A204.1 (cell line): ENCODE measurements around the gene TMEM17.

ENCODE experiments used
- FAIRE-seq: peaks from 2 replicates; lab custom pipeline; 2012; peaks lifted over from hg19 to GRCh38; lab: Jason Lieb, UNC

The TMEM17 gene

DNA sequence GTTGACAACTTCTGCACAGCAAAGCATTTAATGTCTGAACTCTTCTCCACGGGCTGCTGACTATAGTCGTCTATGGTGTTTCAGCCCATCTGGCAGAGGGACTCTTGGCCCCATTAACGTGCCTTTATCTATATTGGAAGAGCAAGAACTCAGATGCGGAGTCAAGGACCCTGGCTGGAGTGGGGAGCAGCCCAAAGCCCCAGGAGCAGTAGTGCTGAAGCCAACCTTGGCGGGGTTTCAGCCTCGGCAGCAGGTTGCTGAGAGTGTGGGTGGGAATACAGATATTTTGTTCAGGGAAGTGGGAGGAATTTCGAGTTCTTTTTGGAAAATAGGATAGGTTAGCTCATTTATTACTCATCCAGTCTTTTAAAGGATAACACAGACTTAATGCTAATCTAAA, 34.2 kb downstream of the TMEM17 start:
- no peak for FAIRE-seq

DNA sequence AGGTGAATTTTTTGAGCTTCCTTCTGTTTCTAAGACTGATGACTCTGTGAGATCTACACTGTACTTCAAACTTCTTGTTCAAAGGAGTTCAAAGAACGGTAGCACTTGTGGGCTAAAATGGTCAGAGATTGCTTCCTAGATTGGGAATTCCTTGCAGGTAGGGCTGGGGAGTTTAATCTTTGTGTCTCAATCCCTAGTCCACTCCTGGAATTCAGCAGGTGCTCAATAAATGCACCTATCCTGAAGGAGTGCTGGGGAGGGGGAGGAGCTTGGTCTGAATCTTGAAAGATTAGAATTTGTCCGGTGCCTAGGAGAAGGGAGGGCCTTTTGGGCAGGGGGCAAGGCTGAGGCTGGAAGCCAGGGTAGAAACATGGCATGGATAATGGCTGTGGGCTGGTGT, 34.6 kb downstream of the TMEM17 start:
- no peak for FAIRE-seq

DNA sequence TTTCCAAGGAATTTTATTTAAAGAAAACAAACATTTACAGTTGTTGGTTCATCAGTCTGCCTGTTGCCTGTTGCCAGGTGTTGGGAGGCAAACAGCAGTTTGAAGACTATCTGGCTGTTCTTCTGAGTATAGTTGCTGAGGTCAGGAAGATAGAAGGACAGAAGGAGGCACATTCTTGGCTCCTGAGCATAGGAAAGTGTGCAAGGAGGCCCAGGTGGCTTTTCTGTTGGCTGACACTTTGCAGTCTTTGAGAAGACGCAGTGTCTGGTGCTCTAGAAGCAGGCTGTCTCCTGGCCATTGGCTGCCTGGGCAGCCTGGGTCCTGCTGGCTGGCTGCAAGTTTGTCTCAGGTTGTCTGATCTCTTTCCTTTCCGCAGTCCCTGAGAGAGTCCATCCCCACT, 36.4 kb downstream of the TMEM17 start:
- FAIRE-seq: no peak

DNA sequence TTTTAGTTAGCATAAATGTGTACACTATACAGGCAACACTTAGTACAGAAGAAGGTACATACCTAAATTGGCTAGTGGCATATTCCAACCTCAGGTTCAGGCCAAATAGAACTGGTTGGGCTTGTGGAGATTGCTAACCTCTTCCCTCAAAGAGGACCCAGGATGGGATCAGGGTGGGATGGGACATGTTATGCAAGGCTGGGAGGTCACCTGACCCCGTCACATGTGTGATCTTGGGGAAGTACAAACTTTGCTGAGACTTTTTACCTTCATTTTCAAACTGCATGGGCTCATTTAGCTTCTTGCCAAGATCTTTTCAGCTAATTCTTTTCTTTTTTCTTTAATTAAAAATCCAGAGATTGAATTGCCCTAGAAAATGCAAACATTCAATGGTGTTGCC, 36.9 kb downstream of the TMEM17 start:
- no peak for FAIRE-seq

DNA sequence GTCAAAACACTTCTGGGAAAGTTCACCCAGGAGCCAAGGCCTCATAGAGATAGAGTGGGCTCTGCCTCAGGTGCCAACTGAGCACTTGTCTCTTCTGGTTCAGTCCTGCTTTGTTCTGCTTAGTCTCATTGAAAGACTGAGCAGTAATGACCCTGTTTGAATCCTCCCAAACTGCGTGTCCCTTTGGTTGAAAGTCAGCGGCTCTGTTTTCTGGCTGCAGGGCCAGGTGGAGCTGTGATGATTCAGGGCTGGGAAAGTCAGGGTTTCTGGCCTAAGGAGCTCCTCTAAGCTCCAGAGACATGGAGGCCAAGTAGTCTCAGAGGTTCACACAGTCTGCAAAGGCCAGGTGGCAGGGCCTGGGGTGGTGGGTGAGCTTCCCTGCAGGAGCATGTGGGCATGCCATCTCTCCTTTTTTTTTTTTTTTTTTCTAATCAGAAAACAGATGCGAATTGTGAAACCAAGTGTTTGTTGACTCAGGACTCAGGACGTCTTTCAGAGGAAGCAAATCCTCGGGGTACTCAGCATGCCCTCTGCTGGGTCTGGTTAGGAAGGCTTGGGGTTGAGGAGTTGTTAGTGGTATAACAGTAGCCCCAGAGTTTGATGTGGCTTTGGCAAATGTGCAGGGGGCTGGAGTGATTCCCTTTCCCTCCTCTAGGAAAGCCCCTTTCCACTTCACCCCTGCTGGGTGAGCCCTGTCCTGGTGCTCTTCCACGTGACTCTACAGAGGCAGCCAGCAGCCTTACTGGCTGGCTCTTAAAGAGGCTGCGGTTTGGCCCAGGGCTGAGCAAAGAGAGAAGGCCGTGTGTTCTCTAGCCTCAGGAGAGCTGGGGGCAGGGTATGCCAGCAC, 38.3 kb downstream of the TMEM17 start:
- no peak for FAIRE-seq

DNA sequence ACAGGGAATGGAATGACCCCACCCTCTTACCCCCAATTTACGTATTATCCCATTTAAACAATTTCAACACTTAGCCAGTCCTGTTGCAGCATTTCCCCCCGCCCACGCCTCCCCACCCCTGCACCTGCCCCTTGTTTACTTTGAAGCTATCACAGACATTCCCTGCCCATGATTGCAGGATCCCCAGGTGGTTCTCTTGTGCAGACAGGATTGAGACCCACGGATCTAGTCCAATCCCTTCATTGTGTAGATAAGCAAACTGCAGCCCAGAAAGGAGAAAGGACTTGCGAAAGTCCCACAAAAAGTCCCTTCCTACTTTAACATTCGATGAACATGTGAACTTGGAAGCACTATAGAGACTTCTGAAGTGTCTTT, 38.9 kb downstream of the TMEM17 start:
- FAIRE-seq: no peak

DNA sequence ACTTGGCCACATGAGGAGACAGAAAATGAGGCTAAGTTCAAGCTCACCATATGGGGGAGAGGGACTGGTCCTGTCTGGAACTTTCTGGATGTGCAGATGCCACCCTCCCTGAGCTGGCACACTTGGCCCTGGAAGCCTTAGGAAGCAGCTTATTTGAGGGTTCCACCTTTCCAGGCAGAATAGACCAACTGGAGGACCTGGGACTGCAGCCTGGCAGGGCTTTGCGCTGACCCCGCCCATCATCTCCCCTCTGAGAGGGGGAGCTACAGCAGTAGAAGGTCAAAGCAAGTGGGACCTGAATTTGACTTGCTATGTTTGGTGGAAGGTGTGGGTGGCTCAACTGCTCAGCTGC, 39.5 kb downstream of the TMEM17 start:
- no peak for FAIRE-seq

DNA sequence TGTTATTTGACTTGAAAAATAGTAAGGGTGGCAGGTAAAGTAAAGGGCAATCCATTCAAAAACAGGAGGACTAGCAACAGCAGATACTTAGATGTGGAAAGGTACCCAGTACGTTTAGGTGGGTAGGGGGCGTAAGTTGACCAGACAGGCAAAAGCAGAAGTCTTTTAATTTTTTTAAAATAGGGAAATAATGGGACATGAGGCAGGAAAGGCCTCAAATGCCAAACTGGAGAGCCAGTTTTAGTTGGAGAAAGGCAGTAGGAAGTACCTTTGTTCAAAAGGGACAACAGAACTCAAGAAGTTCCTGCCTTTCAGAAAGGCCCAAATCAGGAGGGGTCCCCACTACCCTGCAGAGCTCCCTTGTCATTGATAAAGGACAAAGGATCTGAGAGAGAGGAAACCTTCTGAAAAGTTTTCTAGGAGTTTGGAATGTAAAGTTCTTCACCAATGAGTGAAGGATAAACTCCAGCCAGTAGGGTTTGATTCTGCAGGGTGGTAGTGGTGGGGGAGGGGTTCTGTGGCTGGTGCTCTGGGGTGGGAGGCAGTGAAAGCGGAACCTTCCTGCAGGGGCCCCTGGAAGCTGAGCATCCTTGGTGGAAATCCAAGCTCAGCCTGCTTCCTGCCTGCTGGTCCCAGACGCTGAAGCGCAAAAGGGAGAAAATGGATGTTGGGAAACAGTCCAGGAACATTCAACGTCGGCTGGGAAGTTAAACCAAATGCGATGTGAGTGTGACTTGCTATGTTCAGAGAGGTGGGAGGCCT, 40.1 kb downstream of the TMEM17 start:
- no peak for FAIRE-seq

DNA sequence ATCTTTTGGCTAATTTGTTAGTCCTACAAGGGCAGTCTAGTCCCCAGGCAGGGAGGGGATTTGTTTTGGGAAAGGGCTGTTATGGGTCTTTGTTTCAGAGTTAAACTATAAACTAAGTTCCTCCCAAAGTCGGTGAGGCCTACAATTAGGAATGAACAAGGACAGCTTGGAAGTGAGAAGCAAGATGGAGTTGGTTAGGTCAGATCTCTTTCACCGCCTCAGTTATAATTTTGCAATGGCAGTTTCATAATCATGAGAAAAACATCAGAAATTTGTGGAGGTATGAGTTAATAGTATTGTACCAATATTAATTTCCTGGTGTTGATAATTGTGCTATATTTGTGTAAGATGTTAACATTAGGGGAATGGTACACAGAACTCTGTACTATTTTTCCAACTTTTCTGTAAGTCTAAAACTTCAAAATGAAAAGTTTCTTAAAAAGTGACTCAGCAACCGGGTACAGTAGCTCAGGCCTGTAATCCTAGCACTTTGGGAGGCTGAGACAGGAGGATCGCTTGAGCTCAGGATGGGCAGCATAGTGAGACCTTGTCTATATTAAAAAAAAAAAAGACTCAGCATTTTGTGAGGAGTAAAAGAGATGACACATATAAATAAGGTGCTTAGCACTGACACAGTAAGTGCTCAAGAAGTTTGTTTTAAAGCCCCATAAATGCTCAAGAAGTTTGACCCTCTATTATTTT, 40.8 kb downstream of the TMEM17 start:
- FAIRE-seq: no peak

DNA sequence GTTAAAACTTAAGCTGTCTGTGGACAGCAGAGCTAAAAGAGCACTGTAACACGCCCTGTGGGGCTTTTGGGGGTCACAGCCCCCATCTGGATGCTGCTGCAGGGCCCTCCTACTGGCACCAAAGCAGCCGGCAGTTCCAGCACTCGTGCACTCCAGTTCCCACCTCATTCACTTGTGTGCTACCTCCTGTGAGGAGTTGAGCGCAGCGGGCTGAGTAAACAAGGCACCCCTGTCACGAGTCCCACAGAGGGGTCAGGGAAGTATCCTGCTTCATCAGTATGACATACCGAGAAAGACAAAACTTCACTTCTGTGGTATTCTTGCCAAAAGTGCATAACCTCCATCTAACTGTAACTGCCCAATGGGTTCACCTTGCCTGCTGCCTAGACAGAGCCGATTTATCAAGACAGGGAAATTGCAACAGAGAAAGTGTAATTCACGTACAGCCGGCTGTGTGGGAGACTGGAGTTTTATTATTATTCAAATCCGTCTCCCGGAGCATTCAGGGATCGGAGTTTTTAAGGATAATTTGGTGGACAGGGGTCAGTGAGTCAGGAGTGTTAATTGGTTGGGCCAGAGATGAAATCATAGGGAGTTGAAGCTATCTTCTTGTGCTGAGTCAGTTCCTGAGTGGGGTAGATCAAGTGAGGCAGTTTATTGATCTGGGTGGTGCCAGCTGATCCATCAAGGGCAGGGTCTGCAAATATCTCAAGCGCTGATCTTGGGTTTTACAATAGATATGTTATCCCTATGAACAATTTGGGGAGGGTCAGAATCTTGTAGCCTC, 41.6 kb downstream of the TMEM17 start:
- FAIRE-seq: no peak

DNA sequence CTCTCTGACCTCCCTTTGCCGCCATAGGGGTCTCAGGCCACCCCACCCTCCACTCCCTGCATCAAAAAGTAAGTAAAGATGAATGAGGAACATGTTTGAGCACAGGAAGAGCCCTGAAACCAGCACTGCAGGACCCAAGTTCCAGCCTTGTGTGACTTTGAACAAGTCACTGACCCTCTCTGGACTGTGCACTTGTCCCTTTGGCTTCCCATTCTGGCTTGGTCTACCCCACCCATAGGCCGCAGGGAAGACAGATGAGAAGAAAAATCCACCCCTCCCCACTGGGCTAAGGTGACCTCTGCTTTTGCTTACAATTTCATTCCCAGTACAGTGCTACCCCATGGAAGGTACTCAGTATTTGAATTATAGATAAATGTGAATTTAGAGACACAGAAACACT, 43.8 kb downstream of the TMEM17 start:
- no peak for FAIRE-seq

DNA sequence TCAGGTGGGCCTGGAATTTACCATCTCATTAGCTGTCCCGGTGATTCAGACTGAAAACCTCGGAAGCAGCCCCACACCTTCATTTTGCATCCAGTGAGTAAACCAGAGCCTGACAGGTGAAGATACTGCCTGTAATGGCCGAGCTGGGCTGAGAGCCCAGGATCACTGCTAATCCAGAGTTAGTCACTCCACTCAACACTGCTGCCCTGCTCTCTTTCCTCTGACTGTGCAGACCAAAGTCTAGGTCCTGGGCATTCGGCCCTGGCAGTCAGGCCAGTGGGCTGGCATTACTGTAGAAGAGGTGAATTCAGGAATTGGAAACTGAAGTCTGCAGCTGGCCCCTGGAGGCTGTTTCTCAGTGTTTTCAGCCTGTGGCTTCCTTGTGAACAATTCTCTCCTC, 44.3 kb downstream of the TMEM17 start:
- FAIRE-seq: no peak

DNA sequence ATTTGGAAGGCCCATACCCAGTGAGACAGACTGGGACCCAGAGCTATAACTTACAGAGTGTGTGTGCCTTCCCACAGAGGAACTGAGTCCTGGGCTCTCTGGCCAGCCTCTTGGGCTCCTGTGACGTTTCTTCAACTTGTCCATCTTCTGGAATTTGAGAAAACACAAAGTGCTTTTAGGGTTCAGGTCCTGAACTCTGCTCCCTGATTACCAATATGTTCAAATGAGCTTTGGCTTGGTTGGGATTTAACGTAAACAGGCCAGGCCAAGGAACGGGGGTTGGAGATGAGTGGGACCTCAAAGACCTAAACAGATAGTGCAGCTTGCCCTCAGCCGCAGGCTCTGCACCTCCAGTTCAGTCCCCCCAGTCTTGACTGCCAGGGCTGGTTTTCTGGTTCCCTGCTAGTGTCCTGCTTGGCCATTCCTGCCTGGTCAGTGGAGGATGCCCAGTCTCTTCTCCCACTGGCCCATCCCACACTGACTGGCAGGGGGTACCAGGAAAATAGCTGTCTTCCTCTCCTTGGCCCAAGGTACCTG, 44.9 kb downstream of the TMEM17 start:
- no peak for FAIRE-seq

DNA sequence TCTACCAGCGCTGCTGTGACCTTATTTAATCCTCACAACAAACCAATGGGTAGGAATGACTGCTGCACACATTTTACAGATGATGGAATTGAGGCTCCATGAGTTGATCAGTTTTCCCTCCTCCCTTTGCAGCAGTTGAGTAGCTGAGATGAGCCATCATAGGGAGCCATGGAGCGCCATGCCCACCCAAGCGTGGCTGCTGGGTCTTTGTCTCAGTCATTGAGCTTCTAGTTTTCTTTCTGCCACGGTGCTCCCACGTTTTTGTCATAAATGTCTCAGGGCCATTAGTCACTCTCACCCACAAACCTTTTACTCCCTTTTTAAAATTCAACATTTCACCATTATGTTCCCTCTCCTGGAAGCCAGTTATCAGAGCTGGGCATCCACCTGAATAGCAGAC, 45.8 kb downstream of the TMEM17 start:
- no peak for FAIRE-seq

DNA sequence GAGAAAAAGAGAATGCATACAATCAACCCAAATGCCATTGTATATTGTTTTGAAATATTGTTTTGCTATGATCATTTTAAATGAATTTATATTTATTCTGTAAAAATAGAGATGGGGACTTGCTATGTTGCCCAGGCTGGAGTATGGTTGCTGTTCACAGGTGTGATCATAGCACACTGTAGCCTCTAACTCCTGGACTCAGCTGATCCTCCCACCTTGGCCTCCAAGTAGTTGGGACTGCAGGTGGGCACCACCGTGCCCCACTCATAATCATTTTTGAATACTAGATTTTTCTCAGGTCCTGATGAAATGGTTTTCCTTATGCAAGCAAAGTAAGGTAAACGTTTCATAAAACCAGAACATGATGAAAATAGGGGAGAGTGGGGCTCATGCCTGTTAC, 46.3 kb downstream of the TMEM17 start:
- FAIRE-seq: no peak

DNA sequence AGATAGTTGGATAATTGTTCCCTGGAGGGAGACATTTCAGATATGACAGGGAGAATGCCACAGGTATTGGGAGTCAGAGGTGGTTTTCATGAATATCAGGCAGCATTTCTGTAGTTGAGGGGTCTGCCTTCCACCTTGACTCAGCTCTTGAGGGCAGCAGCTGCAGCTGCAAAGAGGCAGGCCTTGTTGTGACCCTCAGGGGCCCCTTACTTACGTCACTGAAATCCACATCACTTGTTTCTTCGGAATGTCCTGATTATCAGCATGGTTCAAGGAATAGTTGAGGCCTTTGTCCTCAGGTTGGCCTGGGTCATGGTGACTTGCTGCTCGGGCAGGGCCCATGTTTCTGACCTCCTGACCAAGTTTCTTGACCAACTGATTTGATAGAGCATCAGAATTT, 46.9 kb downstream of the TMEM17 start:
- FAIRE-seq: no peak

DNA sequence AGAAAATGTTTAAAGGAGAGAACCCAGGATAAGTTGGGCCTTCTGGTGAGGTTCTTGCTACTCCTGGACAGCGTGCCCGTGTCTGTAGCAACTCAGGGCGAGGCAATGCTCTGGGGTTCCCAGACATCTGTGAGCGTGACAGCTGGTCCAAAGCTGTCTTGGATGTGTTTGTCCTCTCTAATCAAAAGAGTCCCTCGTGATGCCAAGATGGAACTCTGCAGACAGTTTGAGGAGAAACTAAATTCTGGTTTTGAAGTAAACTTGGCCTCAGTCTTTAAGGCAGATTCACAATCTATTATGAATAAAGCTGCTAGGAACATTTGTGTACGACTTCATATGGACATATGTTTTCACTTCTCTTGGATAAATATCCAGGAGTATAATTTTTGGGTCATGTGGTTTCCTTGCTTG, 47.3 kb downstream of the TMEM17 start:
- no peak for FAIRE-seq

DNA sequence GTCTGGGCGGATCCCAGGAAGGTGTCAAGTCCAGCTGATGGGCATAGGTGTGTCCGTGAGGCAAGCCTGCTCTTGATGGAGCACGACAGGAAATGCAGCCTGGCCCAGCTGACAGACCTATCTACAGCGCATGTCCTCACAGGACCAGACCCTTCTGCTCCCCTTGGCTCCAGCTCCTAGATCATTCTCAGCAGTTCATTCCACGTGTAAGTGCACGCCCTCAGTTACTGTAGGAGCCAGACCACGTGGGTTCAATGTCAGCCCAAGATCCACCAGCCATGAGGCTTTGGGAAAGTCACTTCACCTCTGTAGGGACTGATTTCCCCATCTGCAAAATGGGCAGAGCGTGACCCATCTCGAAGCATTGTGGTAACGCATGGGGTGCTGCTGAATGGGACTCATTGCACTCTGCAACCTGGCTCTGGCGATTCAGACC, 47.8 kb downstream of the TMEM17 start:
- no peak for FAIRE-seq

DNA sequence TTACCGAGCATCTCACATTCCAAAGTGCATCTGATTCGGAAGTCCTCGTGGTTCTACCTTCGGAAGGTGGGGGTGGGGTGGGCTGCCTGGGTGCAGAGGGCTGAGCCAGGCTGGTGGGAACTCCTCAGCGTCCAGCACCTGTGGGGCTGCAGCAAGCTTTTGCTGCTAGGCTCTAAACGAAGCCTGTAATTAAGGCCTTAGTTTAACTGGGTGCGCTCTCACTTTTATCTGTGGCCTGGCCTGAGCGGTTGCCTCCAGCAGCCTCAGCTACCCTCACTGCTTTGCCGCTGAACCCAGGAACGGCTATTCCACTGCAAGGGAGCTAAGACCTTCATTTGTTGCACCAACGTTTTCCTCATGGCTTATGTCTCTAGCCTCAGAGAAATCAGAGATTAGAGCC, 48.4 kb downstream of the TMEM17 start:
- FAIRE-seq: no peak

DNA sequence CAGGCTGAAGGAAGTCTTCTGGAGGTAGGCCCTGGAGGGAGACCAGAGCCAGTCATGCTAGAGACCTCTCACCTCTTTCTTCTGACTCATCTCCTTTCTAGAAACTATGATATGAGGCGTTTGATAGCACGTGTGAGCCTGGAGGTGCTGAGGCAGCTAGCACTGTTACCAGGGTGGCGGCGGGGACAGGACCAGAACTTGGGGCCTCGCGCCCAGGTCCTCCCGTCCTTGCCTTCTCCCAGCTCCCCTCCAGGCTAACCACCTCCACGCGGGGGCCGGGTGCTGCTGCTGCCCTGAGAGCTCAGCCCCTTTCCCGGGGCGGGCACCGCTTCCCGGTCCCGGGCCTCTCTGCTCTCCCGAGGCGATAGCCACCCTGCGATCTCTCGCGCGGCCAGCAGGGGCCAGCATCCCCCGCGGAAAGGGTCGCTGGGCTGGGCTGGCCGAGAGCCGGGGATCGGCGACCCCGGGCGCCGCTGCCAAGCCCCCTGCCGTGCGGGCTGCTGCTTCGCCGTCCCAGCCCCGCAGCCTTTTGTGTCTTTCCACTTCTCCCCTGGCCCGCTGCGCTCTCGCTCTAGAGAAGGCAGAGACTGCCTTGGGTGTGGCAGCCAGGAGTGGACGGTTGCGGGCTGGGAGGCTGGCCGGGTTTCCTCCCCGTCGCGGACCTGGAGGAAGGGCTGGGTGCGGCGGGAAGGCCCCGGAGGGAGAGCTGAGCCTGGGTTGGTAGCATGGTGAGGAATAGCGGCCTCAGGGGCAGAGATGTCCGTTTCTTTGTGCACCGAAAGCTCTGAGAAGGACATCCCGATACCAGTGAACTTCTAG, 49.1 kb downstream of the TMEM17 start:
- no peak for FAIRE-seq

DNA sequence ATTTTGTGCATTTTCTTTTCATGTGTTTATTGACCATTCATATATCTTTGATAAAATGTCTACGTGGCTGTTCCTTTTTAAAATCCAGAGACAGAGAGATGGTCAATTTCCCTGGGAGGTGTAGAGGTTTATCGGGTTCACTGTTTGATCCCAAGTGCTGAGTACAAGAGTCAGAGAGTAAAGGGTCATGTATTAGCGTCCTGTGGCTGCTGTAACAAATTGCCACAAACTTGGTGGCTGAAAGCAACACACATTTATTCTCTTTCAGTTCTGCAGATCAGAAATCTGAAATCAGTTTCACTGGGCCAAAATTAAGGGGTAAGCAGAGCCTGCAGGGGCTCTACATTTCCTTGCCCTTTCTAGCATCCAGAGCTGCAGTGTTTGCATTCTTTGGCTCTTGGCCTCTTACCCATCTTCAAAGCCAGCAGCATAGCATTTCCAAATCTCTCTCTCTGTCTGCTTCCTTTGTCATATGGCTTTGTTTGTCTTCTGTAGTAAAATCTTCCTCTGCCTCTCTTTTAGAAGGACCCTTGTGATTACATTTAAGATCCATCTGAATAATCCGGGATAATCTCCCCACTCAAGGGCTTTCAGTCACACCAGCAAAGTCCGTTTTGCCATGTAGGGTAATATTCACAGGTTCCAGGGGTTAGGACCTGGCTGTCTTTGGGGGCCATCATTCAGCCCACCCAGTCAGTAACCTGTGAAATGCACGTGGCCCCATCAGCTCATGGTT, 49.9 kb downstream of the TMEM17 start:
- no peak for FAIRE-seq
